ENCODE measurements around the gene LMNA. TPM values are rescaled to one million over a fixed set of nuclear protein-coding genes. Genes with fewer than 3 reads are reported as not detected.
"Not testable (repeated sequence)": the region's sequence is repeated elsewhere in the genome, so short reads cannot be mapped to it uniquely, and the experiment has no call there.

Gene LMNA
- polyA plus RNA-seq, 3 donors: 16.5 to 45.5 (median 24.7) TPM

GRCh38 chr1:156186347-156187177 is 72.1 kb downstream of the LMNA start:
- DNase-seq; H4K20me1 ChIP-seq (ENCODE audit: insufficient read depth, low read length); H3K9me3 ChIP-seq (replicated peaks in 1 of 2; ENCODE audit: control insufficient read depth in 1 of 2, insufficient read depth in 1 of 2, low read length in 2 of 2); H3K36me3 ChIP-seq (replicated peaks in 1 of 2; ENCODE audit: control insufficient read depth in 1 of 2, insufficient read depth in 2 of 2, low read length in 2 of 2); H3K4me2 ChIP-seq (replicated peaks; ENCODE audit: extremely low read depth, low read length, poor library complexity, severe bottlenecking); H3K4me3 ChIP-seq (replicated peaks in 1 of 3; ENCODE audit: low read depth in 2 of 3, low read length in 3 of 3); H3K9ac ChIP-seq (ENCODE audit: insufficient read depth, low read length, poor library complexity, severe bottlenecking); H3K27me3 ChIP-seq (ENCODE audit: control insufficient read depth in 2 of 2, insufficient read depth in 2 of 2, low read length in 2 of 2); H2AFZ ChIP-seq (ENCODE audit: insufficient read depth, low read depth, low read length, poor library complexity, severe bottlenecking); H3K27me3 Mint-ChIP-seq (ENCODE audit: low read depth in 3 of 3); H3K27ac ChIP-seq (ENCODE audit: low read depth in 1 of 2, low read length in 2 of 2); H3K4me1 Mint-ChIP-seq; H3K27ac Mint-ChIP-seq; H3K79me2 ChIP-seq (ENCODE audit: insufficient read depth, low read length); H3K4me3 Mint-ChIP-seq; H3K4me1 ChIP-seq (ENCODE audit: control insufficient read depth in 1 of 2, insufficient read depth in 2 of 2, low read length in 2 of 2); intact Hi-C loops (cut with micrococcal nuclease): not testable (repeated sequence)
- WGBS (ENCODE audit: insufficient coverage): no CpG with 5 or more reads among the region's 2 CpGs
- H3K36me3 Mint-ChIP-seq: peaks cover 15 to 27% of the 10 kb centered on the region in 2 donors
- H3K9me3 Mint-ChIP-seq: peaks cover 0 to 11% (median 6%) of the 10 kb centered on the region in 7 donors

Other genes with a start within 250 kb of the LMNA start
- 10 to 100 TPM; 57.2 to 76.8 (median 69.6) TPM for gene RIT1, start 203.4 kb upstream of the LMNA start, polyA plus RNA-seq
- gene KHDC4, start 180.3 kb upstream of the LMNA start, polyA plus RNA-seq: 10 to 100 TPM in 1 of 3 donors, 1 to 10 TPM in 2; 3.4 to 22.0 (median 3.5) TPM
- gene RXFP4, start 173.1 kb upstream of the LMNA start, polyA plus RNA-seq: under 1 TPM in 1 of 3 donors, not detected in 2; 0.08 TPM
- 100 to 1,000 TPM in 1 of 3 donors, 10 to 100 TPM in 2; 15.4 to 271 (median 18.6) TPM for gene ARHGEF2, start 136.2 kb upstream of the LMNA start, polyA plus RNA-seq
- gene SSR2, start 93.8 kb upstream of the LMNA start, polyA plus RNA-seq: 100 to 1,000 TPM; 374 to 614 (median 414) TPM
- 10 to 100 TPM in 1 of 3 donors, 1 to 10 TPM in 2; 2.3 to 15.9 (median 2.9) TPM for gene UBQLN4, start 60.9 kb upstream of the LMNA start, polyA plus RNA-seq
- gene LAMTOR2, start 59.9 kb upstream of the LMNA start, polyA plus RNA-seq: 100 to 1,000 TPM in 2 of 3 donors, 10 to 100 TPM in 1; 99.8 to 227 (median 210) TPM
- gene RAB25, start 53.6 kb upstream of the LMNA start, polyA plus RNA-seq: under 1 TPM in 1 of 3 donors, not detected in 2; 0.23 TPM
- gene MEX3A, start 32.2 kb upstream of the LMNA start, polyA plus RNA-seq: not detected
- gene SEMA4A, start 38.9 kb downstream of the LMNA start, polyA plus RNA-seq: 100 to 1,000 TPM in 2 of 3 donors, 10 to 100 TPM in 1; 72.3 to 121 (median 116) TPM
- gene SLC25A44, start 79.4 kb downstream of the LMNA start, polyA plus RNA-seq: 10 to 100 TPM; 17.1 to 28.8 (median 24.1) TPM
- gene PMF1, start 98.3 kb downstream of the LMNA start, polyA plus RNA-seq: 10 to 100 TPM; 83.7 to 90.4 (median 86.1) TPM
- gene BGLAP, start 127.5 kb downstream of the LMNA start, polyA plus RNA-seq: 1 to 10 TPM in 1 of 3 donors, not detected in 2; 2.2 TPM
- gene PAQR6, start 133.3 kb downstream of the LMNA start, polyA plus RNA-seq: 1 to 10 TPM in 1 of 3 donors, not detected in 2; 7.7 TPM
- 10 to 100 TPM in 1 of 3 donors, 1 to 10 TPM in 2; 4.4 to 72.4 (median 7.0) TPM for gene SMG5, start 168.1 kb downstream of the LMNA start, polyA plus RNA-seq
- gene TMEM79, start 169.6 kb downstream of the LMNA start, polyA plus RNA-seq: 10 to 100 TPM in 1 of 3 donors, 1 to 10 TPM in 2; 1.2 to 12.0 (median 1.4) TPM
- gene GLMP, start 181.0 kb downstream of the LMNA start, polyA plus RNA-seq: 10 to 100 TPM; 24.3 to 59.6 (median 34.7) TPM
- gene VHLL, start 184.6 kb downstream of the LMNA start, polyA plus RNA-seq: not detected
- 10 to 100 TPM; 65.3 to 97.3 (median 94.8) TPM for gene CCT3, start 223.6 kb downstream of the LMNA start, polyA plus RNA-seq
- gene TSACC, start 223.8 kb downstream of the LMNA start, polyA plus RNA-seq: under 1 TPM in 1 of 3 donors, not detected in 2; 0.67 TPM

Data from CD14-positive monocyte (primary cell).